NCI-H345 treated with DMSO at 0.1 percent for 48 hours (cell line): ENCODE measurements around the gene CKAP2.
A peak's percentile ranks its signal among the peaks of the same experiment; 100 is the strongest.
"Not testable (repeated sequence)": the region's sequence is repeated elsewhere in the genome, so short reads cannot be mapped to it uniquely, and the experiment has no call there.

Experiments used
- DNase-seq: peaks from one replicate; lab custom pipeline; 2025; ENCODE audit not compliant: unreplicated experiment; lab: John Stamatoyannopoulos, UW

CKAP2 gene, protein sequence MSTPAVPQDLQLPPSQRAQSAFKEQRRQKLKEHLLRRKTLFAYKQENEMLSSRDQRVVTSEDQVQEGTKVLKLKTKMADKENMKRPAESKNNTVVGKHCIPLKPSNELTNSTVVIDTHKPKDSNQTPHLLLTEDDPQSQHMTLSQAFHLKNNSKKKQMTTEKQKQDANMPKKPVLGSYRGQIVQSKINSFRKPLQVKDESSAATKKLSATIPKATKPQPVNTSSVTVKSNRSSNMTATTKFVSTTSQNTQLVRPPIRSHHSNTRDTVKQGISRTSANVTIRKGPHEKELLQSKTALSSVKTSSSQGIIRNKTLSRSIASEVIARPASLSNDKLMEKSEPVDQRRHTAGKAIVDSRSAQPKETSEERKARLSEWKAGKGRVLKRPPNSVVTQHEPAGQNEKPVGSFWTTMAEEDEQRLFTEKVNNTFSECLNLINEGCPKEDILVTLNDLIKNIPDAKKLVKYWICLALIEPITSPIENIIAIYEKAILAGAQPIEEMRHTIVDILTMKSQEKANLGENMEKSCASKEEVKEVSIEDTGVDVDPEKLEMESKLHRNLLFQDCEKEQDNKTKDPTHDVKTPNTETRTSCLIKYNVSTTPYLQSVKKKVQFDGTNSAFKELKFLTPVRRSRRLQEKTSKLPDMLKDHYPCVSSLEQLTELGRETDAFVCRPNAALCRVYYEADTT

DNA sequence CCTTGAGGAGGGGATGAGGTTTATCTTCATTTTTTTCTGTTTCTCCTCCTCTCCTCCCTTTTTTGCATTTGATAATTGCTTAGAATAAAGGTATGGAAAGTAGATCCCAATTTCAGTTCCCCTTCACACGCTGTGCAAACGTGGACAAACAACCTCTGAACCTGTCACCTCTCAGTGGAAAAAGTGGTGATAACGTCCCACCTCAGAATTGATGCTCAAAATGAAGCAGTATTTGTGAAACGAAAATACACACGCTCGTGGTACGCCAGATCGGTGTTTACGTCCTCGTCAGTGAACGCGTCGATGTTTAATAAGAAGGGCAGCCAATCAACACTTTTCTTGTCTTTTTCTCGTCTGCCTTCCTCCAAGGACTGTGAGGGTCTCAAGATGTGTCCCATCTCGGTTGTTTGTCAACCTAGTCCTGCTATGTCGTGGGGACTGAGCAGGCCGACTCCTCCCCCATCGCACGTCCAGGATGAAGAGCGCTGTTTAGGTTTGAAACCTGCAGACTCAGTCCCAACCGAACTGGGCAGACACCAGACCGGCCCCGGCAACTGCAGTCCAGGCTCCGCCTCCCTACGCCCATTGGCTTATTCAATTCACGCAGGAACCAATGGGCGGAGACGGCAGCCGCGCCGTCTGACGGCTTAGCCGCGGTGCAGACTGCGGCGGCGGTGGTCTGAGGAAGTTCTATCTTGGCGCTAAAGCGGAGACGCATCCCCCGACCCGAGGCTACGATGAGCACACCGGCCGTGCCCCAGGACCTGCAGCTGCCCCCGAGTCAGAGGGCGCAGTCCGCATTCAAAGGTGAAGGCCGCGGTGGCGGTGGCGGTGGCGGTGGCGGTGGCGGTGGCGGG is at the start of gene CKAP2:
CKAP2 (plus strand) TSS at position 659 of the 857 bp plus-strand sequence; CDS start at position 738, 79 bp downstream.
- DNase-seq: peak; percentile 86

DNA sequence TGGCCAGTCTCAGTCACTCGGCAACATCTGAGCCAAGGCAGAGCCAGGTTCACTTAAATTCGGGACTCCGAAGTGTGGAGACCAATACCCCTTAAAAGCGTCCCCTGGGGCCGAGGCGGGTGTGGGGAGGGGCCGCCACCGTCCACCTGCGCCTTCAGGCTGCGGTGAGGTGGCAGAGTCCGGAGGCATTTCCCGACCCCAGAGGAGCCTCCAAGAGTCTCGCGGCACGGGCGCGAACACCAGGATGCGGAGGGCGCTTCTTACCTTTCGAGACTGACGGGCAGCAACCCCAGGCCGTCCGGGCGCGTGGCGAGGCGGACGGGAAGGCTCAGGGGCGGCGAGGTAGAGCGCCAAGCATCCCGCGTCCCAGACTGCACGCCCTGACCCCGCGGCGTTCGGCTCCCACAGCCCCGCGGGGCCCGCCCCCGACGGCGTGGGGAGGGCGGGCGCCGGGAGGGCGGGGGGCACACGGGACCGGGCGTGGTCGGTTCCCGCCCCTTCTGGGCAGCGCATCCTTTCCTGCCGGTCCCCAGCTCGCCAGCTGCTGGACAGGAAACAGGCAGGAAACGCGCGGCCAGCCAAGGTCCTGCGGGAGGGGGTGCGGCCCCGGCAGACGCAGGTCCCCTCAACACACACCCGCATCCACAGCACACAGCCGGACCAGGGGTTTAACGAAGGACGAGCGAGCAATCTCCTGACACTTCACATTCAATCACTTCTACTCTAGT is 49.3 kb upstream of the CKAP2 start, which contains the start of gene THSD1:
THSD1 (minus strand) TSS at position 406 of the 728 bp plus-strand sequence. CDS start 3,572 bp downstream, outside the sequence.
- DNase-seq: no peak

DNA sequence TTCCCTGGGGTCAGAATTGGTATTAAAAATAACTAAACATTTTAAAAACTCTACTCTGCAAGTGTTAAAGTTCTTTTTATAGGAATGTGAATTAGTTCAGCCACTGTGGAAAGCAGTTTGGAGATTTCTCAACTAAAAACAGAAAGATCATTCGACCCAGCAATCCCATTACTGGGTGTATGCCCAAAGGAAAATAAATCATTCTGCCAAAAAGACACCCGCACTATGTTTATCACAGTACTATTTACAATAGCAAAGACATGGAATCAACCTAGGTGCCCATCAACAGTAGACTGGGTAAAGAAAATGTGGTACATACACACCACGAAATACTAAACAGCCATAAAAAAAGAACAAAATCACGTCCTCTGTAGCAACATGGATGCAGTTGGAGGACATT is 48.6 kb upstream of the CKAP2 start:
- DNase-seq: no peak

DNA sequence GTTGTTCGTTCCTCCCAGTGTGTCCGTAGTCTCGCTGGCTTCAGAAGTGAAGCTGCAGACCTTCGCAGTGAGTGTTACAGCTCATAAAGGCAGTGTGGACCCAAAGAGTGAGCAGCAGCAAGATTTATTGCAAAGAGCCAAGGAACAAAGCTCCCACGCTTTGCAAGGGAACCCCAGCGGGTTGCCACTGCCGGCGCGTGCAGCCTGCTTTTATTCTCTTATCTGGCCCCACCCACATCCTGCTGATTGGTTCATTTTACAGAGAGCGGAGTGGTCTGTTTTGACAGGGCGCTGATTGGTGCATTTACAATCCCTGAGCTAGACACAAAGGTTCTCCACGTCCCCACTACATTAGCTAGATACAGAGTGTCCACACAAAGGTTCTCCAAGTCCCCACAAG is 47.8 kb upstream of the CKAP2 start:
- DNase-seq: not testable (repeated sequence)

DNA sequence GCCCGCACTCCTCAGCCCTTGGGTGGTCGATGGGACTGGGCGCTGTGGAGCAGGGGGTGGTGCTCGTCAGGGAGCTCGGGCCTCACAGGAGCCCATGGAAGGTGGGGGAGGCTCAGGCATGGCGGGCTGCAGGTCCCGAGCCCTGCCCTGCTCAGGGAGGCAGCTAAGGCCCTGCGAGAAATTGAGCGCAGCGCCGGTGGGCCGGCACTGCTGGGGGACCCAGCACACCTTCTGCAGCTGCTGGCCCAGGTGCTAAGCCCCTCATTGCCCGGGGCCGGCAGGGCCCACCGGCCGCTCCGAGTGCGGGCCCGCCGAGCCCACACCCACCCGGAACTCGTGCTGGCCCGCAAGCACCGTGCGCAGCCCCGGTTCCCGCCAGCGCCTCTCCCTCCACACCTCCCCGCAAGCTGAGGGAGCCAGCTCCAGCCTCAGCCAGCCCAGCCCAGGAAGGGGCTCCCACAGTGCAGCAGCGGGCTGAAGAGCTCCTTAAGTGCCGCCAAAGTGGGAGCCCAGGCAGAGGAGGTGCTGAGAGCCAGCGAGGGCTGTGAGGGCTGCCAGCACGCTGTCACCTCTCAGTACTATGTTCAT is 47.1 kb upstream of the CKAP2 start:
- DNase-seq: not testable (repeated sequence)

DNA sequence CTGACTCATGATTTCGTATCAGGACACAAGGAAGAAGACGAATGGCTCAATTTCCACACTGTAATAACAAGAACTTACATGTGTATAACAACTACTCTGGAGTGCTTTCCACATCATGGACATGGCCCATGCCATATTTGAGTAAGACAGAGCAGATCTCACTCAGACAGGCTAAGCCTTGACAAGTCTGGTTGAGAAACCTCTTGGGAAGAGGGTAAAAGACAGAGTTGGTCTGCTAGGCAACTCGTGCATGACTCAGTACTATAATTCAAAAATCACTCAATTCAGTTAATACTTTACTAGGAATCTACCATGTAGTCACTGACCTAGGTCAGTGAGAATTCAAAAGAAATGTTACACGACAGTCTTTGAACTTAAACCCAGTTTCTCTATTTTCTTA is 43.6 kb upstream of the CKAP2 start:
- DNase-seq: no peak

DNA sequence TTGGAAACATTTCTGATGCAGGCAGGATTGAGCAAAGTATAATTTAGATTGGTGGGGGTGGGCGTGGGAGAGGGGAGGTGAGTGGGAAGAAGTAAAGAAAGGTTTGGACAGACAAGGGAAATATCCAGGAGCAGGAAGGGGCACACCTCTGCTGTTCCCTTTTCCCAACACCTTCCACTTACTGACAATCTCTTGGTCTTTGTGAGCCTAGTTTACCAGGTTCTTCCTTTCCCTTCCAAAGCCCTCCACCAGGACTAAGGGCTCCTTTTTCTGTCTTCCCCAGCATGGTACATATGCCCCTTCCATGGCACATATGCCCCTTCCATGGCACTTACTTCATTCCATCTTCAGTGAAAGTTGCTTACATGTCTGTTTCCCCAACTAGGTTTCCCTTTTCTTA is 43.1 kb upstream of the CKAP2 start:
- no peak for DNase-seq

DNA sequence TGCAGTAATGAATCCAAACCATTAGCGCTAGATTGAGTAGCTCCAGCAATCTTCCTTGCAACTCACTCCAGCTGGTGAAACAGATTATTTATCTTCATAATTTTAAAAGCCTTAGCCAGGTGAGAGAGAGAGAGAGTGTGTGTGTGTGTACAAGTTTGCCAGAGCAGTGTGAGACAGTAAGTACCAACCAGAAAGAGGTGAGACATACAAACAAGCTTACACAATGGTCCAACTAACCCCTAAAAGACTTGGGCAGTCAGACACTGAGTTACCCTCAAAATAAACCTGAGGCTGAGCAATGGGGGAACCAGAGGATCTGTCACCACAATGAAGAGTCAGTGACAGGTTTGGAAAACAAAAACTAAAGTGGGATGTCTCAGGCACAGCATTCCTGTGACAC is 41.2 kb upstream of the CKAP2 start:
- no peak for DNase-seq

DNA sequence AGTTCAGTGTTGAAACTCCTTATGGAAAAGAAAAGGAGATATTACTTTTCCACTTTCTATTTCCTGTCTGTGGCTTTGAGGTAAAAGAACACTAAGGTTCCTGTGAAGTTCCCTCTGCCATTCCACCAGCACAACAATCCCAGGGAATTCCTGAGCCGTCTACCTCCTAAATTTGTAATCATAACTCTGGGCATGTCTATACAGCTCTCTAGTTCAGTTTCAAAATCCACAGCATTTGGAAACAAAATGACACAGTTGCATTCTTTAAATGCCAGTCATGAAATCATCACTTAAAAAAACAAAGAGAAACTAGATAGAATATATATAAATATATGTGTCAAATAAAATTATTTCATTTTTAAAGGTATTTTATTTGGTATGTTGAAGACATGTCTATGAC is 40.3 kb upstream of the CKAP2 start:
- no peak for DNase-seq

DNA sequence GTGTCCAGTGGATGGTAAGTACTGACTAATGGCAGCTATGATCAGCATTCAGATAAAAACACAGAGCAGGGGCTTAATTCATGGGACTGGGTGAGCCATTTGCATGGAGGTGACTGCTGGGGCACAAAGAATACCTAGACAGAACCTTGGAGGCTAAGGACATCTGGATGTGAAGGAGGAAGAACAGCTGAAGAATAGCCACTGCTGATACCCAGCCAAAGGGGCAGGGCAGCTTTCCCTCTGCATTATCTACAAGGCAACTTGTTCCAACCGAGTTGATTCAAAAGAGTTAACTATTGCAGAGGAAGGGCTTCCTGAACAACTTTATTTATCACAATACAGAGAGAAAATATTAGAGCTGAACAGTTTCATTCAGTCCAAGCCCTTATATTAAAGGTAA is 36.2 kb upstream of the CKAP2 start:
- DNase-seq: no peak

DNA sequence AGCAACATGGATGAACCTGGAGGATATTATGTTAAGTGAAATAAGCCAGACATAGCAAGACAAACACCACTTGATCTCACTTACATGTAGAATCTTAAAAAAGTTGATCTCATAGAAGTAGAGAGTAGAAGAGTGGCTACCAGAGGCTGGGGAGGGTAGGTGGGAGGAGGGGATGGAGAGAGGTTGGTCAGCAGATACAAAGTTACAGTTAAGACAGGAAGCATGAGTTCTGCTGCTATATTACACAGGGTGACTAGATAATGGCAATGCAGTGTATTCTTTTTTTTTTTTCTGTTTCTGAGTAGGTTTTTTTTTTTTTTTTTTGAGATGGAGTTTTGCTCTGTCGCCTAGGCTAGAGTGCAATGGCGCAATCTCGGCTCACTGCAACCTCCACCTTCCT is 34.1 kb upstream of the CKAP2 start:
- no peak for DNase-seq

DNA sequence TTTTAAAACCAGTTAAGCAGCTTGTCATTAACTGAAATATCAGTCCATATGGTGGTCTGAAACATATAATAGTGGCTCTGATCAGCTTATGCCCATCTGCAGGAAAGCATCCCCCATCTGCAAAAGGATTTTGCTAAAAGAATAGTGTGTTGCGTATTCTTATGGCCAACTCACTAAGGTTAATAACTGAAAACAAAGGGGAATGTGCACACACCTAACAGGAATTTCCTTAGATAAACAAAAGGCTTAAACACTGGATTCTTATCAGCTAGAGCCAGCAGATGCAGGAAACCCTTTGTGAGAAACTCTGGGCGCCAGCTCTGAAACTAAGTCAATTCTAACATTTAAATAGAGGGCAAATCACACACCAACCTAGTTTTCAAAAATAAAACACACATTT is 27.0 kb upstream of the CKAP2 start:
- no peak for DNase-seq

DNA sequence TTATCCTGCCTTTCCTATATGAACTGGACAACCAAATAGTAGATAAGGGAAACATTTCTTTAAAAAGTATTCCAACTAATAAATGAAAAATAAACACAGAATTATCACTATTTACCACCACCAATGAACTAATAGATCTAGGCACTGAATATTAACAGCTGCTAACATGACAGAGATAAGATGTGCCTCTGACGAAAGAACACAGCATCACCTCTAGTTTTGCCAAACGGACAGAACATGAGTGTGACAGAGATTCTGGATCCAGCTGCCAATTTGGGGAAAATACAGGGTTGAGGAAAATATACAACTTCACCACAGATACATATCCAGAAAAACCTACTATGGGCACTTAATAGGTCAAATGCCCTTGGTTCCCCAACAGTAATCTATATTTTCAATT is 22.8 kb upstream of the CKAP2 start:
- no peak for DNase-seq

DNA sequence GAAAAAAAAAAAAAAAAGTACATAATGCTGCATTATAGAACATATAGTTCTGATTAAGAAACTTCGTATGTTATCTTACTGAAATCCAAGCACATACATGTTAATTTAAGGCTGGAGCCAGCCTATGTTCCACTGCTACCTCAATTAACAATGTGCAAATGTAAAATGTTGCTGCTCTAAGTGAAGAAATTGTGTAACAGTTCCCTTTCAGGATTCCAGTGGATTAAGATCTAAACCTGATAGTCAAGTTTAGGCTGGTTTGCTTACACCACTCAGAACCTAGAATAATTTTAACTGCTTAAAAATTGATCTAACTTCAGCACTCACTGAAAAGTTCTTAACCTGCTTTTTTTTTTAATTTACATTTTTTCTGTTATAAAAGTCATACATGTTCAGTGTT is 9.0 kb upstream of the CKAP2 start:
- DNase-seq: no peak

DNA sequence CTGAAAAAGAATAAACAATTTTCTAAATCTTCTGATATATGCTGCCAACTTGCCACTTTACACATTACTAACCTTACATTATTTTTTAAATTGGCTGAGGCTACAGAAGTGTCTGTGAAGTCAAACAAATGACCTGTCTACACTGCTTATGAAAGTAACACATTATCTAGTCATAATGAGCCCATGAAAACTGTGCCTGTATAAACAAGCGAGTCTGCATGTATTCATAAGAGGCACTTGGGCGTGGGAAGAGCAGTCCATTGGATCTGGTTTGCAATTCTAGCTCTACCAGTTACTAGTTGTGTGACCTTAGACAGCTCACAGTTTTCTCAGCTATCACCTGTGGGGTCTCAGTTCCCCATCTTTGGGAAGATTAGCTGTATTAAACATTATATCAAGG is 7.9 kb upstream of the CKAP2 start:
- no peak for DNase-seq

DNA sequence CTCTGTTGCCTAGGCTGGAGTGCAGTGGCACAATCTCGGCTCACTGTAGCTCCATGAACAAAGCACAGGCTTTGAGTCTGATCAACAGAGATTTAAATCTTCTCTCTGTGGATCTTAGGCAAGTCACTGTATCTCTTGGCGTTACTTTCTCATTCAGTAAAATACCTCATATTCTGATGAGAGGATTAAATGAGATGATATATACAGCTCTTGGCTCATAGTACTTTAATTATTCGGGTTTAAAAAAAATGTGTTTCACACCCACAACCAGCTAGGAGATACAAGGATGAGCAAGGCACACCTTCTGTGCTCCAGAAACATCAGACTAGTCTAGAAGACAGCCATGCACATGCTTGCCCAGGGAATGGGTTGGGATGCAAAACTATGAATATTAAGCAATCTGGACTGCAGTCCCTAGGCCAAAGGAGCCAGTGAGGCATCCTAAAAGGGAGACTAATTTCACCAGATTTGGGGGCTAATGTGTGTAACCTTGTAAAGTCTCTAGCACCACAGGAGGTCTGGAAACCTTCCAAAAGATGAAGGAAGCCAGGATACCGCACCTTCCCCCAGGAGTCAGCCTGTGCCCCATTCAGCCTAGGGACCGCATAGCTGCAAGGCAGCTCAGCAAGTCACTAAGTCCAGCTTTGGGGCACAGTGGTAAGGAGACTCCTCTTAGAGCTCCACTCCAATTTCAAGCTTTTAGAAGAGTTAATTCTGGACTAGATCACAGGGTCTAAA is 7.3 kb upstream of the CKAP2 start:
- no peak for DNase-seq

DNA sequence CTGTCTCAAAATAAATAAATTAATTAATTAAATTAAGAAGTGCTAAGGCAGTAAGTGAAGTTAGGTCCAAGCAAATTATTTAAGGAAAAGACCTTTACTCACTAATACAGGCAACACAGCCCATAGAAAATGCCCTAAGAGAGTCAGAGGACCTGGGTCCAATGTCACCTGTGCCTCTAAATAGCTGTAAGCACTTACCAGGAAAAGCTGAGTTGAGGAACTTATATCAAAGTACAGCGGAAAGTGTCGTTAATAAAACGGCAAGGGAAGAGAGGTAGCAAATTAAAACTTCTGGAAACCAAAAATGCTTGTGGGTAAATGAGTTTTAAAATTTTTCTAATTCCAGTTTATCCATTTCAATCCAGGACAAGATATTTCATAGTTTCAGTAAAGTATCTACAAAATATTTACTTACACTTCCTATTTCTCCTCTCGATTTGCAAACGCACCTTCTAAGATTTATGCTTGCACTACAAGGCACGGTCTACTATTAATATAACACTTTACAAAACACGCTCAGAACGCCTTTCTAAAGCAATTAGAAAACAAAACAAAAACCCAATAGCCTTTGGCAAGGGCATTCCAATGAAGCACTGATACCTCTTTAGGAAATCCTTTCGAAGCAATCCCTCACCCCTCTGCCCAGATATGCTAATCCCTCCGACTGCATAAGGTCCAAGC is 5.8 kb upstream of the CKAP2 start:
- no peak for DNase-seq

DNA sequence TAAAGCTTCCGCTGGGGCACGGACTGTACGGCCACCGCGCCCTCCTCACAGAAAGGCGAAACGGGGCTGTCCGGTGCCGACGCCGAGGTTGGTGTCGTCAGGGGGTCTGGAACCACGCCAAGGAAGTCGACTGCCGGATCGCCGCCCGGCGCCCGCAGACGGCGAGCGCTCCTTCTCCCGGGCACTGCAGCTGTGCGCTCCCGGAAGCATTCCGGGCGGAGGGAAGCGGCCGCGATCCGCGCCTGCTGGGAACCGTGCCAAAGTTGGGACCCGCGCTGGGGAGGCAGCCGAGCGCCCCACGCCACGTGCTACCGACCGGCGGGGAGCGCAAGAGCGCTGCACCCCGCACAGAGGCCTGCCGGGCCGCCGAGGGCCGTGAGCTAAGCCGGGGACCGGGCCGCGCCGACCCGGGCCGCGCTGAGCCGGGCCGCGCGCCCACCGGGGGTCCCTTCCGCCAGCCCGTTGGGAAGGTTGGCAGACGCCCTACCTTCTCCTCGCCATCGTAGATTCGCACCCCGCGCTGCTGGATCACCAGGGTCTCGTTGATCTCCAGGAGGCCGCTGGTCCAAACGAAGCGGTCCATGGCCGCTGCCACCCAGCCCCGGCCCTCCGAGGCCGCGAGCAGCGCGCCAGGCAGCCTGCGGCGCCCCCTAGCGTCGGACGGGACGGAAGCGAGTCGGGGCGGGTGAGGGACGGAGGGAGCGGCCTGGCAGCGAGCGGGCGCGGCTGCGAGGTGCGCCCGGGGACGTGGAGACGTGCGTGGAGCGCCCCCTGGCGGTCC is 5.1 kb upstream of the CKAP2 start, which contains the start of gene VPS36:
VPS36 (minus strand) TSS at position 623 of the 781 bp plus-strand sequence; CDS start at position 583, 40 bp downstream.
- peak; percentile 78 for DNase-seq
